Hepatocyte (in vitro differentiated cells): ENCODE data around the gene KRTAP10-3.

Experiments used
- CTCF ChIP-seq: fragments of 200-600 bp; sonication (generic); IDR thresholded peaks from 2 replicates; pipeline ENCODE4 v1.5.1; 2016; ENCODE audit warnings: antibody characterized with exemption, mild to moderate bottlenecking; ENCODE audit not compliant: poor library complexity
- EZH2 ChIP-seq: fragments of 200-600 bp; sonication (generic); IDR thresholded peaks from 2 replicates; pipeline ENCODE4 v1.6.1; 2016; ENCODE audit warnings: antibody characterized with exemption, mild to moderate bottlenecking, borderline replicate concordance
- EZH2phosphoT487 ChIP-seq: fragments of 200-600 bp; sonication (generic); IDR thresholded peaks from one replicate; pipeline ENCODE4 v1.6.1; 2018; ENCODE audit warnings: antibody characterized with exemption, mild to moderate bottlenecking, low read depth, moderate library complexity; ENCODE audit not compliant: unreplicated experiment, severe bottlenecking

- TF ChIP-seq EZH2 = no peak
- TF ChIP-seq EZH2phosphoT487 = no peak
- no peak for TF ChIP-seq CTCF
These were observed 20.6 kb upstream of the KRTAP10-3 start for GRCh38 chr21:44579056-44579832.
